Uterus (tissue), 4 donors: Measurements from ENCODE around the gene JUP. TPM values are rescaled to one million over a fixed set of nuclear protein-coding genes. Genes with fewer than 3 reads are reported as not detected.

Experiments used
- DNase-seq, 2 donors: peaks; one replicate each; pipeline ENCODE4 v3.0.0-alpha.2; 2019 to 2020
- H3K27ac ChIP-seq, 2 donors: fragments of 200-600 bp; sonication (generic); 1 replicate in 1 of 2; 2 replicates in 1 of 2; pipeline ENCODE4 v1.5.1; 2016 to 2018
- H3K27me3 ChIP-seq, 2 donors: fragments of 200-600 bp; sonication (generic); one replicate each; pipeline ENCODE4 v1.5.1; 2018 to 2019; ENCODE audit warnings: control low read depth in 1 of 2
- H3K36me3 ChIP-seq, 2 donors: fragments of 200-600 bp; sonication (generic); one replicate each; pipeline ENCODE4 v1.5.1; 2019; ENCODE audit warnings: control low read depth in 1 of 2
- H3K4me1 ChIP-seq, 2 donors: fragments of 200-600 bp; sonication (generic); one replicate each; pipeline ENCODE4 v1.5.1; 2018 to 2019; ENCODE audit warnings: control low read depth in 1 of 2
- H3K4me3 ChIP-seq, 2 donors: fragments of 200-600 bp; sonication (generic); 1 replicate in 1 of 2; 2 replicates in 1 of 2; pipeline ENCODE4 v1.5.1; 2018 to 2019; ENCODE audit warnings: mild to moderate bottlenecking in 1 of 2
- H3K9me3 ChIP-seq, 2 donors: fragments of 200-600 bp; sonication (generic); one replicate each; pipeline ENCODE4 v1.5.1; 2019; ENCODE audit warnings: control low read depth in 1 of 2
- POLR2A ChIP-seq, 2 donors: fragments of 450-650 bp; IDR thresholded peaks; one replicate each; pipeline ENCODE4 v1.6.1; 2016; ENCODE audit warnings: antibody characterized with exemption in 2 of 2, mild to moderate bottlenecking in 1 of 2, moderate library complexity in 1 of 2
- intact Hi-C: fragments of 100-400 bp; cut with DNase I; formaldehyde crosslinking; loops from one replicate; pipeline ENCODE4 v1.15.1; 2023; ENCODE audit warnings: low total_unique reads
- total RNA-seq, 4 donors: library from RNA; depleted of rRNA in 3 of 4; stranded (reverse); fragments of >200 nt in 3 of 4; gene quantifications; one replicate each; pipeline versions ENCODE4 v1.1.0 to v1.2.4, GENCODE V29; 2014 to 2023
- TF ChIP-seq, protein P1 (sequence below), 4 experiments: fragments of 200-600 bp in 2 of 4; fragments of 450-650 bp in 2 of 4; sonication (generic) in 2 of 4; IDR thresholded peaks; one replicate each; pipeline ENCODE4 v1.5.1; 2016 to 2019; ENCODE audit warnings: antibody characterized with exemption in 4 of 4, mild to moderate bottlenecking in 2 of 4, moderate library complexity in 1 of 4
- donor health status: DM: yes; HTN: yes; CAD: no.

Gene JUP
- total RNA-seq, 4 donors from 2014 or later: 49.1 to 110 (median 70.0) TPM

DNA sequence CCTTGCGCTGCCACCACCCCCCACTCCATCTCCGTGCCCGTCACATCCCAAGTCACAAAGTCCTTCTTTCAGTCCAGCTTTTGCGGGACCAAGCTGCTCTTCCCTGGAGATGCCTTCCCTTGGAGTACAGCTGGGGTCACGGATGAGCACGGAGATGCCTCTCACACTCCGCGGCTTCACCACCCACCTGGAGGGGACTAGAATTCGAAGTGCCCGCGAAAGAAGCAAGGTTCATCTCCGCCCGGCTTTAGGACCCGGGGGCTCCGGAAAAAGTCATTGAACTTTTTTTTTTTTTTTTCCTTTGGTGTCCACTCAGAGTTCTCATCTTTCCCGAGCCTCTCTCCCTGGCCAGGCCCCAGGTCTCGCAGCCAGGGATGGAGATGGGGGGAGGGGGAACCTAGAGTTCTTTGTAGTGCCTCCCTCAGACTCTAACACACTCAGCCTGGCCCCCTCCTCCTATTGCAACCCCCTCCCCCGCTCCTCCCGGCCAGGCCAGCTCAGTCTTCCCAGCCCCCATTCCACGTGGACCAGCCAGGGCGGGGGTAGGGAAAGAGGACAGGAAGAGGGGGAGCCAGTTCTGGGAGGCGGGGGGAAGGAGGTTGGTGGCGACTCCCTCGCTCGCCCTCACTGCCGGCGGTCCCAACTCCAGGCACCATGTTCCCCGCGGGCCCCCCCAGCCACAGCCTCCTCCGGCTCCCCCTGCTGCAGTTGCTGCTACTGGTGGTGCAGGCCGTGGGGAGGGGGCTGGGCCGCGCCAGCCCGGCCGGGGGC is 26.1 kb upstream of the JUP start, which contains the start of gene FKBP10:
Gene FKBP10, plus strand, starts transcription at position 624 of the 771 bp plus-strand sequence. Its CDS starts 31 bp downstream, at position 655.
- Histone ChIP-seq H3K4me1 (peaks cover 0 to 7% of the 10 kb centered on the region in 2 donors), H3K9me3 (no peaks in the 10 kb centered on the region), H3K27ac (peak within 1 kb of the TSS; percentile 83 to 86), H3K4me3 (peak within 1 kb of the TSS; percentile 74 to 78), H3K27me3 (no peaks in the 10 kb centered on the region), H3K36me3 (no peaks in the 10 kb centered on the region)
- DNase-seq: peak; percentile 79 to 81
- TF ChIP-seq, protein P1, sequence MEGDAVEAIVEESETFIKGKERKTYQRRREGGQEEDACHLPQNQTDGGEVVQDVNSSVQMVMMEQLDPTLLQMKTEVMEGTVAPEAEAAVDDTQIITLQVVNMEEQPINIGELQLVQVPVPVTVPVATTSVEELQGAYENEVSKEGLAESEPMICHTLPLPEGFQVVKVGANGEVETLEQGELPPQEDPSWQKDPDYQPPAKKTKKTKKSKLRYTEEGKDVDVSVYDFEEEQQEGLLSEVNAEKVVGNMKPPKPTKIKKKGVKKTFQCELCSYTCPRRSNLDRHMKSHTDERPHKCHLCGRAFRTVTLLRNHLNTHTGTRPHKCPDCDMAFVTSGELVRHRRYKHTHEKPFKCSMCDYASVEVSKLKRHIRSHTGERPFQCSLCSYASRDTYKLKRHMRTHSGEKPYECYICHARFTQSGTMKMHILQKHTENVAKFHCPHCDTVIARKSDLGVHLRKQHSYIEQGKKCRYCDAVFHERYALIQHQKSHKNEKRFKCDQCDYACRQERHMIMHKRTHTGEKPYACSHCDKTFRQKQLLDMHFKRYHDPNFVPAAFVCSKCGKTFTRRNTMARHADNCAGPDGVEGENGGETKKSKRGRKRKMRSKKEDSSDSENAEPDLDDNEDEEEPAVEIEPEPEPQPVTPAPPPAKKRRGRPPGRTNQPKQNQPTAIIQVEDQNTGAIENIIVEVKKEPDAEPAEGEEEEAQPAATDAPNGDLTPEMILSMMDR (IDR thresholded peaks at IDR 0.05): no peak
- TF ChIP-seq POLR2A (IDR thresholded peaks at IDR 0.05): peak in 1 of 2 donors; percentile 13
- intact Hi-C loops: no loop called here

DNA sequence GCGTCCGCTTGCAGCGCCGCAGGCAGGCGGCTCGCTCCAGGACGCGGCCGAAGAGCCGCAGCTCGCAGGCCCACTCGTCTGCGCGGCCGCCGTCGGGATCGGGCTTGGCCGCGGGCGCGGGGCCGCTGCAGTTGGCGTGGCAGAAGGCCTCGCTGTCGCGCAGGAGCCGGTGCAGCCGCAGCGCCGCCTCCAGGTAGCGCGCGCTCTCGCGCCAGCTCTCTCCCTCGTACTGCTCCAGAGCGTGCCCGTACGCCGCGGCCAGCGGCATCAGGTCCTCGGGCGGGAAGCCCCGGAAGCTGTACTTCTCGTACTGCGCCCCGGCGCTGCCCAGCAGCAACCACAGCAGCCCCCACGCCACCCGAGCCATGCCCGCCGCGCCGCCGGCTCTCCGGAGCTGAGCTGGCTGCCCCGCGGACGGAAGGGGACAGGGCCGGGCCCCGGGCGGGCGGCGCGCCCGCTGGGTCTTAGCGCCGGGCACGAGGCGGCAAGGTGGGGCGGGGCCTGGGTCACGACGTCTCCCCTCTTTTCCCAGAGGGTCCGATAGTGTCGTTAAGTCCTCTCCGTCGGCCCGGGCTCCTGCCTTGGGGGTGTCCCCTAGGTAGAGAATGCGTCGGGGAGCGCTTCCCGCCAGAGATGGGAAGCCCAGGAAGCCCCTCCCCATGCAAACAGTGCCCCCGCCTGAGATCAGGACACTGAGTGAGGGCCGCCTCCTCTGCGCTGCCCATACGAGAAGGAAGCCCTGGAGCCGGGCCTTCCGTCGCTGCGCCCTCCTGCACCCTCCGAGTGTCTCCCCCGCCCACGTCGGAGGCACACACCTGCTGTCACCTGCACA is 25.3 kb upstream of the JUP start, which contains the start of gene P3H4:
Gene P3H4, minus strand, starts transcription at position 401 of the 832 bp plus-strand sequence. Its CDS starts 34 bp downstream, at position 367.
- DNase-seq: peak; percentile 73 to 82
- Histone ChIP-seq H3K27me3 (no peaks in the 10 kb centered on the region), H3K4me3 (peak within 1 kb of the TSS; percentile 74 to 78), H3K4me1 (peaks cover 0 to 7% of the 10 kb centered on the region in 2 donors), H3K9me3 (no peaks in the 10 kb centered on the region), H3K36me3 (no peaks in the 10 kb centered on the region), H3K27ac (peak within 1 kb of the TSS; percentile 83 to 86)
- intact Hi-C loops: no loop called here
- TF ChIP-seq, protein P1 (IDR thresholded peaks at IDR 0.05): peak; percentile 68 to 87 (median 84)
- peak in 1 of 2 donors; percentile 46 for TF ChIP-seq POLR2A (IDR thresholded peaks at IDR 0.05)

DNA sequence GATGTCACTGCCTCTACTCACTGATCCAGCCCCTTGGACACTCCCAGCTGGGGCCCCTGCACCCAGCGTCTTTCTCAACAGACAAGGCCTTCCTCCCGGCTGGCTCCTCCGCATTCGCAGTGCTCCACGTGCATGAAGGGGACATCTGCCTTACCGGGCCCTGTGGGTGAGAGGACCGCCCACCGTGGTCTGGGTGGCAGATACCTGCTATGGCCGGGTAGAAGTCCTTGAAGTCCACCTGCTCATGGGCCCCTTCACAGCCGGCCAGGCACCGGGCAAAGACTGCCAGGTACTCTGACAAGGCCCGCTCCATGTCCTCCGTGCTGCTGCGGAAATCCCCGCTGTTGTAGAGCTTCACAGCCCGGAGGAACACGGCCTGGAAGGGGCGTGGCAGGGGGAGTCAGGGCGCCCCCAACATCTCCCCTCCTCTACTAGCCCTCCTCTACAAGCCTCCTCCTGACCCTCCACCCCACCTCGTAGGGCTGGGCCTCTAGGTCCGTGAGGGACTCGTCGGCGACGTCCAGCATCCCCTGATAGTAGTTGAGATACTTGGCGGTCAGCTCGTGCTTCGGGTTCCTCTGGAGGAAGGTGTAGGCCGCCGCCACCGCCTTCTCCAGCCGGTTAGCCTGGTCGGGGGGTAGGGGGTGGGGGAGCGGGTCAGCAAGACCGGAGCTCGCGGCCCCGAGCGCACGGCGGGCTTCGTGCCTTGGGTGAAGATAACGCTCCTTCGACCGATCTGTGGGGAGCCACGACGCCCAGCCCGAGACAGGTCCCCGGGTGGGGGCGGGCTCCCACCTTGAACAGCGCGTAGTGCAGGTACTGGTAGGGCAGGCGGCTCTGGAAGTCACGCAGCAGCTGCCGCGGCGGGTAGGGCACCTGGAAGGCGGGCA is 24.4 kb upstream of the JUP start:
- peak in 1 of 2 donors; percentile 42 for DNase-seq
- no peak for TF ChIP-seq POLR2A (IDR thresholded peaks at IDR 0.05)
- TF ChIP-seq, protein P1 (IDR thresholded peaks at IDR 0.05): no peak
- peak overlapping the region; percentile 83 to 86 for H3K27ac ChIP-seq
- intact Hi-C loops: no loop called here
- peak overlapping the region; percentile 74 to 78 for H3K4me3 ChIP-seq
- no peaks in the 10 kb centered on the region for H3K36me3 ChIP-seq
- no peaks in the 10 kb centered on the region for H3K9me3 ChIP-seq
- H3K4me1 ChIP-seq: peaks cover 0 to 7% of the 10 kb centered on the region in 2 donors
- no peaks in the 10 kb centered on the region for H3K27me3 ChIP-seq

DNA sequence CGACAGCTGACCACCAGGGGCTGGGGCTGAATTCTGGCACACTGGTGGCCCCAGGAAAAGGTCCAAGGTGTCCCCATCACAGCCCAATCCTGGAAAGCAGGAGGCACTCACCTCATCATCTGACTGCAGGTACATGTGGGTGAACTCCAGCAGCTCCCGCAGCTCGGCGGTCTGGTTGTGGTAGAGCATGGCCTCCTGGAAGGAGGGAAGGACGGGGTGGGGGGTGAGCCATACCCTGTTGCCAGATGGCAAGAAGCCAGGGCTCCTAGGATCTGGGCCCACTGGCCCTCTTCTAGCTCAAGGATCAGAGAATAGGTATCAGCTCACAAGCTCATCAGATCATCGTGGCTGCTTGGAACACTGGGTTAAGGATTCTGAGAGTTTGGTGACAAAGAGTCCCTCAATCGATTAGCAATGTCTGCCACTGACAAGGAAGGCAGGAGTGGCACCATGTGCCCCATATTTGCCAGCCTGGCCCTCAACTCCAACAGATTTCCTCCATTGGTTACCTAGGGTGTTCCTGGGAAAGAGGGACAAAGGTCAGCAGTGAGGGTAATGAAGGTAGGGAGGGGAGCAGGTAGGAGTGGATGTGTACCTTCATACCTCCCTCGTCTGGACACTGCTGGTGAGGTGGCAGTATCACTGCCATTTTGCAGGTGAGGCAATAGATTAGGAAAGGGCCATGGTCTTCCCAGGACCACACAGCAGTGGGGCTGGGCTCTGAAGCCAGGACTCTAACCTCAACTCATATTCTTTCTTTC is 20.4 kb upstream of the JUP start:
- no peaks in the 10 kb centered on the region for H3K36me3 ChIP-seq
- DNase-seq: no peak
- no peaks in the 10 kb centered on the region for H3K27me3 ChIP-seq
- no peaks in the 10 kb centered on the region for H3K9me3 ChIP-seq
- H3K27ac ChIP-seq: no peak overlapping the region
- peaks cover 0 to 7% of the 10 kb centered on the region in 2 donors for H3K4me1 ChIP-seq
- no peak overlapping the region for H3K4me3 ChIP-seq
- TF ChIP-seq, protein P1 (IDR thresholded peaks at IDR 0.05): no peak
- TF ChIP-seq POLR2A (IDR thresholded peaks at IDR 0.05): no peak
- intact Hi-C loops: no loop called here
